Amniotic epithelial cell (primary cell): ENCODE results near the gene RAB4A.

Source experiments
- DNase-seq: peaks from one replicate; pipeline ENCODE4 v3.0.0-alpha.2; 2010; ENCODE audit warnings: low read depth

Gene RAB4A

GRCh38 chr1:229270547-229271447 lies at the start of gene RAB4A:
Gene RAB4A (plus strand): TSS chr1:229271111. CDS start chr1:229271340, 229 bp downstream.
- DNase-seq, result peak; percentile 78

- no peak for DNase-seq
Observed at GRCh38 chr1:229222081-229222480, 48.8 kb upstream of the RAB4A start.

DNA sequence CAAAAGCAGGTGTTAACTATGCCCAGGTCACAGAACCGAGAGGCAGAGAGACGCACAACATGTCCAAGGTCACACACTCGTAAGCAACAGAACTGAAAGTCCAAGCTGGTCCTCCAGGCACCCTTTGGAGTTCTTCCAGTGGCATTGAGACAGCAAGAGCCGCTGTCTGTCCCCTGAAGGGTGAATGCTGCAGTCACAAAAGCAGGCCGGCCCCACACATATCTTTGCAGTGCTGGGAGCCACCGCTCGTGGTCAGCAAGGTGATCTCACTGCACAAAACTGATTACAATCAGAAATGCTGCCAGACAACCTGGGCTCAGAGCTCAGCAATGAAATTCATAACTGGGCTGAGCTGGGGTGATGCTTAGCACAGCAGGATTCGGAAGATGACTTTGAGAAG lies 47.4 kb upstream of the RAB4A start:
- no peak for DNase-seq

GRCh38 chr1:229224308-229224707 lies 46.6 kb upstream of the RAB4A start:
- peak; percentile 67 for DNase-seq

- no peak for DNase-seq
Observed at GRCh38 chr1:229225331-229225782, 45.6 kb upstream of the RAB4A start.

- DNase-seq, result no peak
Observed at GRCh38 chr1:229226796-229227195, 44.1 kb upstream of the RAB4A start.

DNA sequence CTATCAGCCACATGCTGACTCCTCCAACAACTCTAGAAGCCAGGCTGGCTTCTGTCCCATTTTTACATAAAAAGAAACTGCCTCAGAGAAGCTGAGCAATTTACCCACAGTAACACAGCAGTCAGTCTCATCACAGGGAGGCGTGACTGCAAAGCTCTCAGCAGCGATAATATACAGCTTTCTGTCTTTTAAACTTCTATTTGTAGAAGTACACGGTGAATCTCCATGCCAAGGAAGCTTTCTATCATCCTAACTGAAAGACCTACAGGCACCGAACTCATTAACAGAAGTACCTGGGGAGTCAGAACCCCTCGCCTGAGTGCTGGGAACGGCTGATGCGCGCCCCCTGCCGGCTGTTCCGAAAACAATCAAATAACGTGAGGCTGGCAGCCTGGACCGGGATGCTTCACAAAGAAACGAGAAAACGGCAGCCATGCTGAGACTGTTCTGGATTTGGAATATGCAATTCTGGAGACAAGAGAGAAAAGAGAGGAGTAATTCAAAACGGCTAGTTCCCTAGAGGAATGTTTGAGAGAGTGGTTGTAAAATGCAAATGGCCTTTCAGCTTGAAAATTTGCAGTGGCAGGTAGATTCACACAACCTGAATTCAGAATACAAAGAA lies 43.5 kb upstream of the RAB4A start:
- DNase-seq, result peak; percentile 74

DNA sequence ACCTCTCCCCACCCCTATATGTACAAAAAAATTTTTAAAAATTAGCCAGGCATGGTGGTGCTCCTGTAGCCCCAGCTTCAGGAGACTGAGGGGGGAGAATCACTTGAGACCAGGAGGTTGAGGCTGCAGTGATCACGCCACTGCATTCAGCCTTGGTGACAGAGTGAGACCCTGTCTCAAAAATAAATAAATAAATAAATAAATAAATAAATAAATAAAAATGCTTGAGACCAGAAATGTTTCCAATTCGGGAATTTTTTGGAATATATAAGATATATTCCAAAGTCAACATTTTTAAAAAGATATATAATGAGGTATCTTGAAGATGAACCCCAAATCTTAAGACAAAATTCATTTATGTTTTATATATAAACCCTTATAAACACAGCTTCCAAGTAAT lies 42.4 kb upstream of the RAB4A start:
- no peak for DNase-seq

DNA sequence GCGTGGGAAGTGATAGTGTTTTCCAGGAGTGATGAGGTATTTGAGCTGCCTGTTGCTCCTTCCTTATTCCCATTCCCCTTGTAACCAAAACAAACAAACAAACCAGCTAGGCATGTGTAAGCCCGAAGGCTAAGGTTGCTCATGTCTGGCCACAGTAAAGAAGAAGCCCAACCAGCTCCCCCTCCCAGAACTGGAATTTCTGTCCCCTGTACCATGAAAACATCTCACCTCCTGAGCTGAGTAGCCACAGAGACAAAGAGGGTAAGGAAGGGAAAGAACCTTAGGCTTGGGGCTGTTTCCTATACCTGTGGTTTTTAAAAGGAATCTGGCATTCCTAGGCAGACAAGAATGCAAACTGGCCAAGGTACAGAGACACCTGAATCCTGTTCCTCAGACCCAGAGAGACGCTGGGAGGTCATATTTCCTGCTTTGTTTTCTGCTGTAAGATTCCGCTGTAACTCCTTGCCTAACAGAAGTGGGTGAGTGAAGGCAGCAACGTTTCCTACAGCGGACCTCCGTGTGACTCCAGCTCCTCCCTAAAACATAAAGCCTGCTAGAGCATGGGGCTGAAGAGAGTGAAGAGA lies 41.7 kb upstream of the RAB4A start:
- DNase-seq, result peak; percentile 73

- DNase-seq, result peak; percentile 42
Observed at GRCh38 chr1:229229721-229230139, 41.2 kb upstream of the RAB4A start.

GRCh38 chr1:229230140-229230892 lies 40.6 kb upstream of the RAB4A start:
- no peak for DNase-seq

GRCh38 chr1:229230893-229231753 lies 39.8 kb upstream of the RAB4A start:
- no peak for DNase-seq

DNA sequence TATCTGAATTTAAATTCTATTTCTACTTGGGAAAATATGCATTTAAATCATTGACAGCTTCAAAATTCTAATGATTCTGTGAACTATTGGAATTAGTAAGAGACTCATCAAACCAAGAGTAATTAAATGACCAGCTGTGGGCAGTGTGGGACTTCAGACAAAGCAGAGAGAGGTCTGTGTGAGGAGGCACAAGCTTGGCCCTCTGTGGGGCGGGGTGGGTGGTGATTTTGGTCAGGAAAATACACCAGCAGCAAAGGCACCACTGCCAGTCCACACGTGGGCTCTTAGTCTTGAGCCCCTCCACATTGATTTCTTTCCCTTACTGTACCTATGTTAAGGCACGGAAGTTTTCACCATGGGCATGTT lies 39.2 kb upstream of the RAB4A start:
- DNase-seq, result no peak

DNA sequence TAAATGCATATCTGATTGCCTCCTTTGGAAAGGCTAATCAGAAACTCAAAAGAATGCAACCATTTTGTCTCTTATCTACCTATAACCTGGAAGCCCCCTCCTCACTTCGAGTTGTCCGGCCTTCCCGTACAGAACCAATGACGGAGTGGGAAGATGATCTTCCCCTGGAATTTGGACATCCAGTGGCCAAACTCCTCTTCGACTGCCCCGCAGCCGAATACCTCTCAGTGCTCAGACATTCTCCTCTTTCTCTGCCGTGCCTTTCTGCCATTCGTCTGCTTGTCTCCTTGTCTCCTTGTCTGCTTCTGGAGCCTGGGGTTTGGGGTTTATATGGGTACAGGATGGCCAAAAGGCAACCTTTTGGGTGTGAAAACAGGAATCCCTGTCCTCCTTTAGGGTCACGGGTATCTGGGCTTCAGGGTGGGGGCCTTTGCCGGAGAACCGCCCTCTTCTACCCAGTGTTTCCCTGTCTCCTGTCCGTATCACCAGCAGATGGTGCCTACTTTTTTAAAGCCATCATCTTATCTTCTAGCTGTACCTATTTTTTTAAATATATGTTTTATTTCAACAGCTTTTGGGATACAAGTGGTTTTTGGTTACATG lies 35.9 kb upstream of the RAB4A start:
- no peak for DNase-seq

- no peak for DNase-seq
Observed at GRCh38 chr1:229237320-229237719, 33.6 kb upstream of the RAB4A start.

GRCh38 chr1:229238231-229238630 lies 32.7 kb upstream of the RAB4A start:
- no peak for DNase-seq

DNA sequence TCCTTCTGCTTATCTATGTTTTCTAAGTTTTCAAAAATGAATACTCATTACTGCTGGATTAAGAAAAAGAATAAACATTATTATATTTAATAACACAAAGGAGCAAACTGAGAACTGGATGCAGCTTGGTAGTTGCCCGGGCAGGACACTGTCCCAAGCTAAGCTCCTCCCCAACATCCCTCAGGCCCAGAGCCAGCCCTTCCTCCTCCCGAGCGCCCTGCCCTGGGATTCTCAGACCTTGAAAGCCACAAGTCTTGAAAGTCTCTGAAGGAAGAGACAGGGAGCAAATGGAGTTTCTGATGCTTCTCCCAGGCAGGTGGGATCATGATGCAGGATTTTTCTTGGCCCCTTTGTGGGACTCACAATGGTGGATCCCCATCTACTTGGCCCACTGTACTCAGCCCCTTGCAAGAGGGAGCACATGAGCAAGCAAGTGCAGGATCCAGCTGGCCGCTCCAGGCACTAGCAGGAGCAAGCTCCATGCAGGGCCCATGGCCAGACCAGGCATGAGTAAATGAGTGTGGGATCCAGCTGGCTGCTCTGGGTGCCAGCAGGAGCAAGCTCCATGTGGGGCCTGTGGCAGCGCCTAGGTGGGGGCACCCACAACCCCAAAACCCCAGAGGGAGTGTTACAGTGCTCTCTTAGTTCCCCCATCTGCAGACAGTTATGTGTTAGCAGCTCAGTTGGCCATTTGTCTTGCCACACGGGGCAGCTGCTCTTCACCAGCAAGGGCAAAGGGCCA lies 32.1 kb upstream of the RAB4A start:
- no peak for DNase-seq

GRCh38 chr1:229240532-229240931 lies 30.4 kb upstream of the RAB4A start:
- DNase-seq, result no peak

GRCh38 chr1:229241390-229241789 lies 29.5 kb upstream of the RAB4A start:
- DNase-seq, result no peak

DNA sequence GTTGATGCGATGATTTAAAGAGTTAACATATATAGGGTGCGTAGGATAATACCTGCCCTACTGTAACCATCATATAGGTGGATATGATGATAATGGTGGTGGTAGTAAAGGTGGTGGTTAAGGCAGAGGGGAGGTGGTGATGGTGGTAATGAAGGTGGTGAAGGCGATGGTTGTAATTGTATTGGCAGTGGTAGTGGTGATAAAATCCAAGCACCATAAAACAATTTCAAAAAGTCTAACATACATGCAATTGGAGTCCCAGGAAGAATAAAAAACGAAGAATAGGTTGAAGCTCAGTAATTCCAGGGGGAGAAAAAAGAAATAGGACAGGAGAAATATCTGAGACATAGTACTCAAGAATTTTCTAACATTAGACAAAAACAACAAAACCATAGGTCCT lies 27.3 kb upstream of the RAB4A start:
- no peak for DNase-seq
